ENCODE results near the gene DCTN1.

GRCh38 chr2:74413001-74413698 lies 33.0 kb upstream of the DCTN1 start:
- TF ChIP-seq POLR2A (IDR thresholded peaks at IDR 0.05) = no peak
- no peak for TF ChIP-seq CTCF (IDR thresholded peaks at IDR 0.05)
- no peak for TF ChIP-seq EP300 (IDR thresholded peaks at IDR 0.05)
- no peak for TF ChIP-seq POLR2AphosphoS5 (IDR thresholded peaks at IDR 0.05)
